Activated CD8-positive, alpha-beta memory T cell treated with anti-CD3 and anti-CD28 coated beads for 24 hours (primary cell): ENCODE data around the gene ALCAM.
A peak's percentile ranks its signal among the peaks of the same experiment; 100 is the strongest.

Experiments
- DNase-seq: peaks from one replicate; pipeline ENCODE4 v3.0.0-alpha.2; 2020

The ALCAM gene

DNA sequence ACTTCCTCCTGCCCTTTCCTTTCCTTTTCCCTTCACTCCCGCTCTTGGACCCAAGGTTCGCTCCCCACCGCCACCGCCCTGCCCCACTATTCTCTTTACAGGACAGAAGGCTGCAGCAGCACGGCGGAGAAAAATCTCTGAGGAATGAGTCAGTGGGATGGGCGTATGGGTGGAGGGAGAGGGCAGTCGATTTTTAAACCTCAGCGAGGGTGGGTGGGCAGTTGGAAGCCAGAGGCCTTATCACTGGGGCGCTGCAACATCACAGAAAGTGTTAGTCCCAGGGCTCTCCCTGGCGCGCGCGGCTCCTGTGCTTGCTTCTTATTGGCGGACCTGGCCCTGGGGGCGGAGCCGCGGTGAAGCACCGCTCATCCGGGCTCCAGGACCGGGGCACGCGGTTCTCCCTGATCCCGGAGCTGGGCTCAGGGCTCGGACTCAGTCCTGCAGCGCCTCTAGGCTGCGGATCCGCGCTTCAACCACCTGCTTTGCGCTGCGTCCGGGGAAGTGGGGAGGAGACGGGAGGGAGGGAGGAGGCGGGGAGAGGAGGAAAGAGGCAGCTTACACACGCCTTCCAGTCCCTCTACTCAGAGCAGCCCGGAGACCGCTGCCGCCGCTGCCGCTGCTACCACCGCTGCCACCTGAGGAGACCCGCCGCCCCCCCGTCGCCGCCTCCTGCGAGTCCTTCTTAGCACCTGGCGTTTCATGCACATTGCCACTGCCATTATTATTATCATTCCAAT, at the start of gene ALCAM:
Gene ALCAM (plus strand): TSS at position 584 of the 737 bp plus-strand sequence.
- DNase-seq = peak; percentile 90

DNA sequence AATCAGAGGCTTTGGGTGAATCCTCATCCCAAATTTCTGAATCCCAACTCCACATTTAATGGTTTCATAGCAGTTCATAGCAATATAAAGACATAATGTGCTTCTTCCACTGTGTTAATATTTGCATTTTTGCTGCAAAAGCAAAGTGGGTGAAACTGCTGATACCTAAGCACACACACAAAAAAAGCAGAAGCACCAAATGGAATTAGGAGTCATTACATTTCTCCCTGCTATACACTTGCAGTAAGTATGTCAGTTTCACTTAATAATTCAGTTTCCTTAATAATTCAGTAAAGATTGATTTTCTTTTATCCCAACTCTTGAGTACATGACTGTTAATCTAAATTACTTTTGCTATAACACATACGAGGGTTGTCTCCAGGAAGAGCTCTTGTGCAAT, 48.9 kb upstream of the ALCAM start:
- no peak for DNase-seq

DNA sequence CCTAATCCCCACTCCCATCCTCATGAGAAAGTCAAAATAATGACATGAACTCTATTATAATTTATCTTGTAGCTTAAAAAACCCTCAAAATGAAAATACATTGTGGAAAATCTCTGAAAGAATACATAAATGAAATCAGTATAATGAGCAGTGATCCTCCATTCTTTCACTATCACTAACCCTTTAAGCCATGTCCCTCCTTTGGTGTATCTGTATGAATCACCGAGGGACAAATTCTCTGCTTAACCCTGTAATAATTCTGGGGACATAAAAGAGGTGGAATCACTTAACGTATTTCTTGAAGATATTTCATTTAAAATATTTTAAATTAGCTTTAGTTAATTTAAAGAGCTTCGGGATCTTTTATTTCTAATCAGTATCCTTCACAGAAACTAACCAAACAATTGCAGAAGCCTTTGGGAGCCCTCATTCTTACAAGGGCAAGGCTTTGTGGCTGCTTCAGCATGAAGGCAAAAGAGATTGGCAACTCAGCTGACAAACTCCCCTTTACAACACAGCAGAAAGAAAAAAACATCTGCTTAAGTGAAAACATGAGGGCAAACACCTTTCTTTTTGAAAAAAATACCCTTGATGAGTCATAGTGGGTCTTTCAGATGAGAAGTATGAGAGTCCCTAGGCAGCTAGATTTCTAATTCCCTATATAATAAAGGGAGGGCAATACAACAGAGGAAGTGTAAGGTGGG, 44.0 kb upstream of the ALCAM start:
- DNase-seq = no peak

DNA sequence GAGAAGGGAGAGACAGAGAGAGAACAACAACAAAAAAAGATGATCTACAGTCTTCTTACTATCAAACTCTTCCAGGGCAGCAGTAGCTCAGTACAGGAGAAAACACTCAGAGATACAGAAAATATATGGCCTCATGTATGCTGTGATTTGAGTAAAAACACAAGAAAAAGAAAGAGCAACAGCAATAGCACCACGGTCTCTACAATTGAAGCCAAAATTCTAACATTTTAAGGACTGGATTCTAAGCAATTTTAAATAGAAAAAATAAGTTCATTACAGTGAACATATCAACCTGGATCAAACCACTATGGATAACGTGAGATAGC, 43.5 kb upstream of the ALCAM start:
- DNase-seq = no peak

DNA sequence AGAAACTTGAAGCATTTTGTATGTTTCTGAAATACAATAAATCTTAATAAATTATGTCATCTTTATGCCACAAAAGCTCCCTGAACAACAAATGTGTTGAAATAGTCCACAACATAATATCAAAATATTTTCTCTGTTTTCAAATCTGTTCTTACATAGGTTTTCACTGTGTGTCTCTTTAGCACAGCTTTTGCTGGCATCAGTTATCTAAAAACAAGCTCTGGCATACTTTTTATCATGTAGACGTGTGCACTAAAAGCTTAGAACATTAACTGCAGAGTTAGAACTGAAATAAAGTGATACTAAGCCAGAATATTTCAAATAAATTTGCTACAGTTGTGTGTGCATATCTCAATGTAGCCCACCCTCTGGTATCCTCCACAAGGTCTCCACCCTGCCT, 41.8 kb upstream of the ALCAM start:
- DNase-seq = no peak

- DNase-seq = no peak
Measured at GRCh38 chr3:105327662-105328337, 38.9 kb upstream of the ALCAM start.

GRCh38 chr3:105328338-105328730, 38.4 kb upstream of the ALCAM start:
- DNase-seq = no peak

- DNase-seq = no peak
Measured at GRCh38 chr3:105332961-105333360, 33.7 kb upstream of the ALCAM start.

- no peak for DNase-seq
Measured at GRCh38 chr3:105334138-105334882, 32.4 kb upstream of the ALCAM start.

DNA sequence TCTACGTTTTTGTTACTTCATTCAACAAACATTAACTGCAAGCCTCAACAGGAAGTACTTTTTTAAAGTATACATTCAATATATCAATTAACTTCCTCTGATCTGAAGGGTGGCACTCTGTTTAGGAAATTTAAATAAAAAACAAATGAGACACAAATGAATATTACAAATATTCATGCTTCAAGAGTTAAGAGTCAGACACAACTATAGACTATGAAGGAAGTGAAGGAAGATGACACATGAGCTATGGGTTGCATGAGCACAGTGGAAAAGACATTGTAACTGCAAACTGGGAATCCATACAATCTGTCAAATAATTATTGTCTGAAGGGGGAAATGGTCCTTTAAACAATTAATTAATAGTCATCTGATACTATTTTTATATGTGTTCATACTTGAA, 26.8 kb upstream of the ALCAM start:
- DNase-seq = no peak

GRCh38 chr3:105343991-105344390, 22.7 kb upstream of the ALCAM start:
- DNase-seq = no peak

DNA sequence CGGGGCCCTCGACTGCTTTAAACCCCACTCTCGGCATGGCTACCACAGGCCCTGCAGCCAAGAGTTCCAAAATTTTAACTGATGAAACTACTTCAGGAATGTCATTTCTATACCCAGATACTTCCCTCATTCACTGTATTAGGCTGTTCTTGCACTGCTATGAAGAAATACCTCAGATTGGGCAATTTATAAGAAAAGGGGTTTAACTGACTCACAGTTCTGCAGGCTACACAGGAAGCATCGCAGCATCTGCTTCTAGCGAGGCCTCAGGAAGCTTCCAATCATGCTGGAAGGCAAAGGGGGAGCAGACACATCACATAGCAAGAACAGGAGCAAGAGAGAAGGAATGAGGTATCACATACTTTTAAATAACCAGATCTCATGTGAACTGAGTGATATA, 21.6 kb upstream of the ALCAM start:
- no peak for DNase-seq

GRCh38 chr3:105347625-105348302, 18.9 kb upstream of the ALCAM start:
- DNase-seq = no peak

GRCh38 chr3:105348307-105348706, 18.4 kb upstream of the ALCAM start:
- DNase-seq = no peak

DNA sequence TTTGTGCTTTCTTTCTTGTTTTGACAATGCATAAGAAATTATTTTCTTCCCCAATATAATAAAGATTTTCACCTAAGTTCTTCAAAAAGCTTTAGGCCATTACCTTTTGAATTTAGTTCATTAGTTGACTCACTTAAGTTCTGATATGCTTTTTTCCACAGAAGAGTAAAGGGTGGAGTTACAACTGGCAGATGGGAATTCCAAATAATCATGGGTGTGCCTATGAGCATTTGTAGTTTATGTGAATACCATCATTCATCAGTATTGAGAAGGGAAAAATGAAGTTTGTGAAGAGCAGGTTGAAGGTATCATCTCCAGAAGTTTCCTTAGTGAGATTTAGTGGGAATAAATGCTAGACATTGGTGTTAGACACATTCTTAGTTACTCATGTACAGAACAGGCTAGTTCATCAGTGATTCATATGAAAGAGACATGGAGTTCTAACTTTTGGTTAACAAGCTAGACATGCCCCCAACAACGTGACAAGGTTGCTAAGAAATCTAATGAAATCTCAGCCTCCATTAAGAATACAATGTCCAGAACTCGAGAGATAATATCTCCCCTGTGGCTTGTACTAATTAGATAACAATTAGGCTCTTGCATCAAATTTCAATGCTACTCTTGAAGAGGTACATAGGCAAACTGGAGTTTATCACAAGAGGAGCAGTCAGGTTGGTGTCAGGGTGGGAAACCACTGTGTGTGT, 16.9 kb upstream of the ALCAM start:
- DNase-seq = no peak

GRCh38 chr3:105351821-105352220, 14.9 kb upstream of the ALCAM start:
- no peak for DNase-seq

- no peak for DNase-seq
Measured at GRCh38 chr3:105352976-105353375, 13.7 kb upstream of the ALCAM start.

GRCh38 chr3:105353485-105354161, 13.1 kb upstream of the ALCAM start:
- no peak for DNase-seq

DNA sequence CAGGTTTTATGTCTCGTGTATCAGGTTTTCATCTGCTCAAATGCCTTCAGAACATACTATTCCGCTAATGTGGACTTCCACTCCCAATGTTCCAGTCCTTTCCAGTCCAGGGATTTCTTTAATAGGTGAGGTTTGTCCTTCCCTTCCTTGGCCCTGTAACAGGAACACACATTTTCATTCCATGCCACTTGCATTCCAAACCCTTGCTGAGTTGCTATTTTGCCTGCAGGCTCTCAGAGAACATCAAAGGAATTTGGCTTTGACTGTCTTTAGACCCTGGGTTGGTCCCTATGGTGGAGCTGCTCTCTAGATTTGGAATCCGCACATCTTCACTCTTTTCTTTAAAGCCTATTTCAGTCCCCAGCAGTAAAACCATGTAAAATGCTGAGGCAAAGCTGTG, 12.3 kb upstream of the ALCAM start:
- DNase-seq = no peak

DNA sequence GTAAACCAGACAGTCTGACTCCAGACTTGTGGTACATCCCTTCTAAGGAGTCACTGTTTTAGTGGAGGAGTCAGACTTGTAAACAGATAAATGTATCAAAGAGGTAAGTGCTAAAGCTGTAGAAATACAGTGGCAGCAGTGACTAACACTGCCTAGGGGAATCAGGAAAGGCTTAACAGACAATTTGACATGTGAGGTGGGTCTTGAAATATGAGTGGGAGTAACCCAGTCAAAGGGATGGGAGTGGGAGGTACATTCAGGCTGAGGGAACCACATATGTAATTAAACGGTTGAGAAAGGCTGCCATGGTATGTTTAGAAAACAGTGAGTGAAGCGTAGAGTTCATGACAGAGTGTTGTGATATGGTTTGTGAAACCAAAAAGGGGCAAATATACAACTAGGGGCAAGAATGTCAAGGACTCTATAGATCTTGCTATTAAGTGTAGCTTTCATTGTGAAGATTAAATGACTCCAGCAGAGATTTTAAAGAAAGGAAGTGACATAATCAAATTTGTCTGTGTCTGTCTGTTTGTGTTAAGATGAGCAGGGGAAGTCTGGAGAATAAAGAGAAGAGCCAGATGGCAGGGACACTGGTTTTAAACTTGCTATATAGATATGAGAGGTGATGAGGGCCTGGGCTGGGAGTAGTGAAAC, 11.2 kb upstream of the ALCAM start:
- DNase-seq = no peak

DNA sequence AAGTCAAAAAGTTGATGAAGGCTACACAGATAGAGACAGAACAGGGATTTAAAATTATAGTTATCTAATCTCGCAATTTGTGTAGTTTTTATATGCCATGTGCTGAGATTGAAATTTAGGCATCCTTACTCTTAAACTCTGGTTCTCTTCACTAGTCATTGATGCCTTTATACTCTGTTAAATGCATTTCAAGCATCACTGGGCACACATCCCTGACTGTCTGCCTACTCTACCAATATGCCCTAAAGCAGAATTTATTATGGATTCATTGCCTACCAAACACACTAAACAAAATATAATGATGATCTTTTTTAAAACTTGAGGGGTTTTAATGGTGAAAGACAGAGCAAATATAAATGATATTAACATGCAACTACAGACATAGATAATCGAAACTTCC, 10.3 kb upstream of the ALCAM start:
- no peak for DNase-seq
